ENCODE data around the gene NFX1.

NFX1 gene

GRCh38 chr9:33263131-33264002, 26.9 kb upstream of the NFX1 start:
- Histone ChIP-seq H3K36me3 (peaks cover 75% of the 10 kb centered on the region), H3K4me3 (ENCODE audit: low read depth, low read length) (peak overlapping the region; percentile 95), H3K9me3 (ENCODE audit: severe bottlenecking) (no peaks in the 10 kb centered on the region), H3K27ac (peak overlapping the region; percentile 91), H3K27me3 (ENCODE audit: insufficient read depth, low read depth, severe bottlenecking) (no peaks in the 10 kb centered on the region)
- no peak for DNase-seq
- no peak for TF ChIP-seq CTCF (IDR thresholded peaks at IDR 0.05; ENCODE audit: low read depth, low read length)

- Histone ChIP-seq H3K9me3 (ENCODE audit: severe bottlenecking) (no peaks in the 10 kb centered on the region), H3K27ac (peak overlapping the region; percentile 91), H3K27me3 (ENCODE audit: insufficient read depth, low read depth, severe bottlenecking) (no peaks in the 10 kb centered on the region), H3K4me3 (ENCODE audit: low read depth, low read length) (peak overlapping the region; percentile 95), H3K36me3 (peaks cover 75% of the 10 kb centered on the region)
- no peak for TF ChIP-seq CTCF (IDR thresholded peaks at IDR 0.05; ENCODE audit: low read depth, low read length)
- peak; percentile 27 for DNase-seq
Observed at GRCh38 chr9:33264003-33264472, 26.3 kb upstream of the NFX1 start.

GRCh38 chr9:33264473-33265177, 25.7 kb upstream of the NFX1 start, which contains the start of the genes BAG1 and CHMP5:
BAG1 (minus strand) TSS chr9:33264708.
CHMP5 (plus strand) TSS chr9:33265049; CDS start chr9:33265079, 30 bp downstream.
- H3K9me3 ChIP-seq (ENCODE audit: severe bottlenecking) = no peaks in the 10 kb centered on the region
- peaks cover 72% of the 10 kb centered on the region for H3K36me3 ChIP-seq
- H3K27me3 ChIP-seq (ENCODE audit: insufficient read depth, low read depth, severe bottlenecking) = no peaks in the 10 kb centered on the region
- peak; percentile 99 for DNase-seq
- peak within 1 kb of the TSS; percentile 91 for H3K27ac ChIP-seq
- 0 out of 2 replicates have a peak, but pooled peaks have one; percentile 1 for TF ChIP-seq CTCF (IDR thresholded peaks at IDR 0.05; ENCODE audit: low read depth, low read length)
- H3K4me3 ChIP-seq (ENCODE audit: low read depth, low read length) = peak within 1 kb of the TSS; percentile 95

GRCh38 chr9:33265211-33265865, 25.0 kb upstream of the NFX1 start:
- Histone ChIP-seq H3K4me3 (ENCODE audit: low read depth, low read length) (peak overlapping the region; percentile 79), H3K36me3 (peaks cover 65% of the 10 kb centered on the region), H3K27me3 (ENCODE audit: insufficient read depth, low read depth, severe bottlenecking) (no peaks in the 10 kb centered on the region), H3K27ac (peak overlapping the region; percentile 29), H3K9me3 (ENCODE audit: severe bottlenecking) (no peaks in the 10 kb centered on the region)
- DNase-seq = no peak
- no peak for TF ChIP-seq CTCF (IDR thresholded peaks at IDR 0.05; ENCODE audit: low read depth, low read length)

GRCh38 chr9:33267151-33267767, 23.1 kb upstream of the NFX1 start:
- no peak for TF ChIP-seq CTCF (IDR thresholded peaks at IDR 0.05; ENCODE audit: low read depth, low read length)
- no peak overlapping the region for H3K27ac ChIP-seq
- no peak for DNase-seq
- H3K9me3 ChIP-seq (ENCODE audit: severe bottlenecking) = no peaks in the 10 kb centered on the region
- no peak overlapping the region for H3K4me3 ChIP-seq (ENCODE audit: low read depth, low read length)
- peaks cover 64% of the 10 kb centered on the region for H3K36me3 ChIP-seq
- H3K27me3 ChIP-seq (ENCODE audit: insufficient read depth, low read depth, severe bottlenecking) = no peaks in the 10 kb centered on the region

Data from WERI-Rb-1 (cell line).